Stimulated activated CD8-positive, alpha-beta memory T cell treated with anti-CD3 and anti-CD28 coated beads, Interleukin-12 subunit alpha, Interleukin-12 subunit beta, amount 100 ng/mL, for 24 hours (primary cell): Measurements from ENCODE around the gene TALDO1.
A peak's percentile ranks its signal among the peaks of the same experiment; 100 is the strongest.

Experiments
- DNase-seq: peaks from one replicate; pipeline ENCODE4 v3.0.0-alpha.2; 2020; ENCODE audit errors: extremely low read depth

TALDO1 gene

GRCh38 chr11:747158-748006 is at the start of gene TALDO1:
TSS of gene TALDO1 (plus strand) at chr11:747464. CDS start at chr11:747482, 18 bp downstream.
- peak; percentile 61 for DNase-seq

GRCh38 chr11:697811-698311 is 49.4 kb upstream of the TALDO1 start:
- DNase-seq, result no peak

GRCh38 chr11:698493-699115 is 48.7 kb upstream of the TALDO1 start:
- no peak for DNase-seq

GRCh38 chr11:699116-699508 is 48.2 kb upstream of the TALDO1 start:
- DNase-seq, result no peak

- no peak for DNase-seq
Measured at GRCh38 chr11:699753-700152, 47.5 kb upstream of the TALDO1 start.

- no peak for DNase-seq
Measured at GRCh38 chr11:701741-702461, 45.4 kb upstream of the TALDO1 start.

GRCh38 chr11:702462-703461 is 44.5 kb upstream of the TALDO1 start:
- no peak for DNase-seq

GRCh38 chr11:703506-703905 is 43.8 kb upstream of the TALDO1 start:
- no peak for DNase-seq

GRCh38 chr11:704228-704674 is 43.0 kb upstream of the TALDO1 start:
- DNase-seq, result no peak

- no peak for DNase-seq
Measured at GRCh38 chr11:704781-705645, 42.3 kb upstream of the TALDO1 start.

- no peak for DNase-seq
Measured at GRCh38 chr11:705646-706438, 41.4 kb upstream of the TALDO1 start, which contains the start of gene EPS8L2. TSS of gene EPS8L2 (plus strand) at chr11:706231. CDS start at chr11:709408, 3,177 bp downstream.

GRCh38 chr11:706439-706956 is 40.8 kb upstream of the TALDO1 start:
- DNase-seq, result no peak

- no peak for DNase-seq
Measured at GRCh38 chr11:706957-707816, 40.1 kb upstream of the TALDO1 start.

- DNase-seq, result no peak
Measured at GRCh38 chr11:707817-708420, 39.3 kb upstream of the TALDO1 start.

GRCh38 chr11:708511-708910 is 38.8 kb upstream of the TALDO1 start:
- no peak for DNase-seq

GRCh38 chr11:709109-709997 is 37.9 kb upstream of the TALDO1 start:
- DNase-seq, result no peak
